ENCODE data around the gene MYO5A.

GRCh38 chr15:52276256-52276770, 252.4 kb downstream of the MYO5A start:
- no peak for TF ChIP-seq POLR2AphosphoS5 (IDR thresholded peaks at IDR 0.05; ENCODE audit: low read depth, low read length)
- TF ChIP-seq POU2F2 (IDR thresholded peaks at IDR 0.05; ENCODE audit: low read depth, low read length), result no peak
- no peak for TF ChIP-seq POLR2A (IDR thresholded peaks at IDR 0.05; ENCODE audit: low read depth, low read length)
- TF ChIP-seq SPI1 (IDR thresholded peaks at IDR 0.05; ENCODE audit: low read depth, low read length), result no peak
